NCI-H1694 (cell line): ENCODE measurements around the gene CLEC14A.

Experiments used
- DNase-seq: peaks from one replicate; lab custom pipeline; 2025; lab: John Stamatoyannopoulos, UW

The CLEC14A gene

DNA sequence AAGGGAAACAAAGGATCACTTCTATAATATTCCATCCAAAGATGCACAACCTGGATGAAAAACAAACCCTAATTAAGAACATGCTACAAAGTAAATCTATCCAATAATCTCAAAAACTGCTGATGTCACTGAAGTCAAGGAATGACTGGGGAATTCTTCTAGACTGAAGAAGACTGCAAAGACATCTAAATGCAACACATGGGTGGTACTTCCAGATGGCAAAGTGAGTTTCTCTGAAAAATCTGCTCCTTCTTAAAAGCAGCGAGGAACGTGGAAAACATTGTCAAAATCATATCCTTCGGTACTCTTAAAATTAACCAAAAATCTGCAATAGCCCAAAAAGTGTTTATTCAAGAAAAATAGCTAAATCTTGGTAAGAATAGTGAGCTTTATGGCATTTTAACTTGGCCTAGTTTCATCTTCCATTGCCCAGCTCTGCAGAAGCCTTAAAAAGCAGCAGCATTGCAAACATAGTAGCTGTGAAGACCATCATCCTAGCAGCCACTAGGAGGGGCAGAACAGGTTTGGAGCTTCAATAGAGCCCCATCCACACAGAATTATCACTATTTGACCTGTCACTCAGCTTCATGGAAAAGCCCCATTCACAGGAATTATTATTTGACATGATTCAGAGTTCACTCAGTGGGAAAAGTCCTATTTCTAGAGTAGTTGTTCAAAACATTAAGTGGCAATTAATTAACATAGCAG lies 7.4 kb downstream of the CLEC14A start:
- DNase-seq, result no peak

DNA sequence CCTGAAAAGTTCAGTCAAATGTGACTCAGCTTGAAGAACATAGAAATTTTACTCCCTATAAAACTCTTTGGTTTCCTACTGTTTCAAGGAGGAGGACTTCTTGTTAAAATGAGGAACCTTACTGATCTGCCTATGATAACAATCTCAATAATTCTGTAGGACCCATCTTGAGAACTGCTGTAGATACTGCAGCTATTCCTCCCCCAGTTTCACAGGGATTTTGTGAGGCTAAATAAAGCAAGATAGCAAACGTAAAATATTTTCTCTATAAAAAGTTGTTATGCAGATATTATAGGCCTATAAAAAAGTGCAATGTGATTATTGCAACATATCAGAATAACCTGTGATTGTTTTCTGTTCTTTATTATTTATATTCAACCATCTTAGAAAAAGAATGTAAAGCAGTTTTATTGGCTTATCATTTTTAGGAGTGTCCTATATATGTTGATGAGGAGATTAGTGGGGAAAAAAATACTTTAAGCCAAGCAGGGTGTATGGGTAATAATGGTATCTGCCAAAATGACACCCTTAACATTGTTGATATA lies 12.1 kb downstream of the CLEC14A start:
- no peak for DNase-seq

DNA sequence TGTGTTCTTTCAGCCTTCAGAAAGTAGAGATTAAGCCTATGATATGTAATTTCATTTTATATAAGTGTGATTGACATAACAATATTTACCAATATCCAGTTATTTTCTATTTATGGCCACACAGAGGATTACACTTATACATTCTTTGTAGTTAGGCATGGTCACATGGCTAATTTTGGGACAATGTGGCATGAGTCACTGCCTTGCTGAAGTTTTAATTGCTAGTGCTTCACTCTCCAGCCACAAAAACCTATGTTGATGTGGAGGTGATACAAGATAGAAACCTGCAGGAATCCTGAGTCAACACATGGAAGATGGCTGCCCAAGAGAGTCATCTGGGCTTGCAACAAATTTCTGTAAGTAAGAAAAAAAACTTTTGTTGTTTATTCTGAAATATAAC lies 17.0 kb downstream of the CLEC14A start:
- no peak for DNase-seq

DNA sequence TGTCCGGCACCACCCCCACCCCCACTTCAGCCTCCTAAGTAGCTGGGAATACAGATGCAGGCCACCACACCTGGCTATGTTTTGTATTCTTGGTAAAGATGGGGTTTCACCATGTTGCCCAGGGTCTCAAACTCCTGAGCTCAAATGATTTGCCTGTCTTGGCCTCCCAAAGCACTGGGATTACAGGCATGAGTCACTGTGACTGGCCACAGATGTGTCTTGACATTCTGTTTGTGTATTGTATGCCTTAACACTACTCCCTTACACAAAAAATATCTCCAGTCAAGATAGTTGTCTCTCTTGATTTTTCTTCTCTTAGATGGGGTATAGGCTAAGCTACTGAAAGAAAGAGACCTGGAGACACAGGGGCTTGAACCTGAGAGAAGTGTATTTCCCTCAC lies 17.6 kb downstream of the CLEC14A start:
- no peak for DNase-seq

DNA sequence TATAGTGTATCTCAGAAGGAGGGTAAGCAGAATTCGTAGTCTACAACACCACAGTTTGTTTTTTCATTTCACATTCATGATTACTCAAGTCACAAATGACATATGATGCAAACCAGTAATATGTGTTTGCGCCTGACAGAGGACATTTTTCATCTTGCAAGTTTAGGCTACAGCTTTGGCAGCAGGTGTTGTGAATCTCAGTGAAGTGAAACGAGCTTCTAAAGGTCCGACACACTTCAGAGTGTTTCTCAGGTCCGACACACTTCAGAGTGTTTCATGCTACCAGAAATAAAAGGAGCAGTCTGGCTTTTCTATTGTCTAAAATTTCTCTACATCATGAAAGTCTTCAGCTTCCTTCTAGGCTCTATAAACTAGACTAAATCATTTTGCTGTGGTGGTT lies 22.7 kb downstream of the CLEC14A start:
- DNase-seq, result no peak

DNA sequence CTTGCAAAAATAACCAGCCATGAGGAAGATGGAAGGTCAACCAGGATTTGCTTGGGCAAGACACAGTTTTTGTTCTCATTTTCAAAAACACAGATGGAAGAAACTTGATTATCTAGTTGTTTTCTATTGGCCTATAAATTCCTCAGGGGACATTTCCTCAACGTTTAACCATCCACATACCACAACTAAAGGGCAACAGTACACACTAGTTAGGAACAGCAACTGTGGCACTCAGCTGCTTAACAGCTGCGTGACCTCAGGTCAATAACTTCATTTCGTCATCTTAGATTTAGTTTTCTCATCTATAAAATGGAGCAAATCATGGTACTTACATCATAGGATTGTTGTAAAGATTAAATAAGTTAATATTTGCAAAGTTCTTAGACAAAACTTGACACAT lies 29.5 kb downstream of the CLEC14A start:
- no peak for DNase-seq

DNA sequence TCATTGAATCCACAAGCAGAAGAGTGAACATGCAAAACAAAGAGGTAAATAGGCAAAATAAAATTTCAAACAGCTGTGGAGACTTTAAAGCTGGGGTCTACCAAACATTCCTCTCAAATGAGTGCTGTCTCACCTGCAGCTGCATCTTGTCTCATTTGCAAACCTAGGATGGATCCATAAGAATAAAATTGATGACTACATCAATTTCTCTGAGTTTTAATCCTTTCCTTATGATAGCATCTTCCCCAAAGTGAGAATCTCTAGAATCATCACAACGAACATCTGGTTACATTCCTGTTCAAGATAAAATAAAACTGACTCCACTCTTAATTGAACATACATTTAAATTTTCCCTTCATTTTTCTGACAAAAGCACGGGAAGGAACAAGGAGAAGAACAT lies 29.9 kb downstream of the CLEC14A start:
- DNase-seq, result no peak

DNA sequence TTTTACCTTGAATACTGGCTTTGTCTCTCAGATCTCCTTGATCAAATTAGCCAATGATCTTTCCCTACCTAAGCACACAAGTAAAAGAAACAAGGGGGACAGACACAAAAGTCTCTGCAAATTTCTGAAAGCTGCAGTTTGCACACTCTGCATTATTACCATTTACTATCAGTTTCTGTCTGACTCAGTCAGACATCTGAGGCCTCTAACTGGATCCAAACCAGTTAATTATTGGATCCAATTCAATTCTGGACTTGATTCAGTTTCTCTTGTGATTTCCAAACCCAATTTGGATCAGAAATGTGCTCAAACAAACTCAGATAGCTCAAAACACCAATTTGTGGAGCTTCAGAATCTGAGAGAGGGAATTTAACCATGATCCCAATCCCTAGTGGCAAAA lies 31.6 kb downstream of the CLEC14A start:
- no peak for DNase-seq

DNA sequence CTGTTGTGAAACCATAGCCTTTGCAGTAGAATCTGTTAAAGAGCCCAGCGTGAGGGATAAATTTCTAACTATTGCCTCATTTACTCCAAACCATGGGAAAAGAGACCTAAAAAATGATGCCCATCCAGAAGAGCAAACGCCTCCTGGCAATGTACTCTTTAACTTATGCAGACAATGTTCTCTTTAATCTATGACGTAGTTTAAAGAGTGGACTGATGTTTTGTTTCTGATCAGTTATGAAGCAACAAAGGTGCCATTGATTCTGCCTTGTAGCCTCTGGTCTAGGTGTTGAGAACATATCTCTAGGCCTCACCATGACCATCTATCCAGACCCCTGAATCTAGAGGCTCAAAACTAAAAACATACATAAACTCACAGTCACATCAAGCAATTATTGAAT lies 34.8 kb downstream of the CLEC14A start:
- DNase-seq, result no peak

DNA sequence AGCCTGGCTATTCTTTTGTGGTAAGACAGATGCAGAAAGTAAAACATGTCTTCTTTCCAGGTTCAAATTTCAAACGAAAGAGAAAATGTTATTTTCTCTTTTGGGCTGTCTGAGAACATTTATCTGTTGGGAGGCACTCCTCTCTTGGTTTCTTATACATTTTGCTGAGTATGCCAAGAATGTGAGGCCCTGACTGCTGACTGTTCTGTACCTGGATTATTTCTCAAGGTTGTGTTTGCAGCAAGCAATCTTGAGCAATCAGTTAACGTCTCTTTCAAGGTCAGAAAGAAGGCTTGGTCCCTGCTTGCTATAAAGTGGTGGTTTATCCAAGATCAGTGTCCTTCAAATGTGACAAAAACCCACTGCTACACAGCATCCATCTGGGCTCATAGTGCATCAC lies 38.3 kb downstream of the CLEC14A start:
- DNase-seq, result no peak

DNA sequence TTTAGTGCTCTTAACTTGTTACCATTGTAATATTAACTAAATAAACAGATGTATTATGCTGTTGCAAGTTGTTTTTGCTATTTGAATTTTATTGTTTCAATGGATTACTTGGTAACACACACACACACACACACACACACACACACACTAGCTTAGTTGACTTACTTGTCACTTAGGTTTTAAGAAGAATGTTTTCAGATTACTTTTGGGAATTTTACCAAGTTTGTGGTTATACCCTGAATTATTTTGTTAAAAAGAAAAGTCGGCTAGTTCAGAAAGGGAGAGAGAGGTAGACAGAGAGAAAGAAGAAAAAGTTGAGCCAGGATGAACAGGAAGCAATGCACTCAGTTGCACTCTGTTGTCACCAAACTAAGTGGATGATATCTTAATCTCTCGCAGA lies 42.9 kb downstream of the CLEC14A start:
- no peak for DNase-seq

DNA sequence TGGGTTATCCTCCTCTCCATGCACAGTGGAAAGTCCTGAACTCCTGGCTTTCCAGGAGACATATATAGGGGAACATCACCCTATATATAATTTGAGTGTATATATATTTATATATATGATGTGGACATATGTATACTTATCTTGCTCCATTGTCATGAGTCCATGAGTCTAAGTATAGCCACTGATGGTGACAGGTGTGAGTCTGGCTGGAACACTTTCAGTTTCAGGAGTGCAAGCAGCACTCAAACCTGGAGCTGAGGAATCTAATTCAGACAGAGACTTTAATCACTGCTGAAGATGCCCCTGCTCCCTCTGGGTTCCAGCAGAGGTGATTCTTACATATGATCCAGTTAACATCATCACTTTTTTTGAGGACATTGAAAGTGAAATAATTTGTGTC lies 43.8 kb downstream of the CLEC14A start:
- DNase-seq, result no peak

DNA sequence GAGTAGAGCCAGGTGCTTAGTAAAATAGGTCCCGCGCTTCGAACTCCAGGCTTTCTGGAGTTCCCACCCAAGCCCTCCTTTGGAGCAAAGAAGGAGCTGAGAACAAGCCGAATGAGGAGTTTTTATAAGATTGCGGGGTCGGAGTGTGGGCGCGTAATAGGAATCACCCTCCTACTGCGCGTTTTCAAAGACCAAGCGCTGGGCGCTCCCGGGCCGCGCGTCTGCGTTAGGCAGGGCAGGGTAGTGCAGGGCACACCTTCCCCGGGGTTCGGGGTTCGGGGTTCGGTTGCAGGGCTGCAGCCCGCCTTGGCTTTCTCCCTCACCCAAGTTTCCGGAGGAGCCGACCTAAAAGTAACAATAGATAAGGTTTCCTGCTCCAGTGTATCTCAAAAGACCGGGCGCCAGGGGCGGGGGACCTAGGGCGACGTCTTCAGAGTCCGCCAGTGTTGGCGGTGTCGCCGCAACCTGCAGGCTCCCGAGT lies 44.6 kb downstream of the CLEC14A start:
- DNase-seq, result no peak

DNA sequence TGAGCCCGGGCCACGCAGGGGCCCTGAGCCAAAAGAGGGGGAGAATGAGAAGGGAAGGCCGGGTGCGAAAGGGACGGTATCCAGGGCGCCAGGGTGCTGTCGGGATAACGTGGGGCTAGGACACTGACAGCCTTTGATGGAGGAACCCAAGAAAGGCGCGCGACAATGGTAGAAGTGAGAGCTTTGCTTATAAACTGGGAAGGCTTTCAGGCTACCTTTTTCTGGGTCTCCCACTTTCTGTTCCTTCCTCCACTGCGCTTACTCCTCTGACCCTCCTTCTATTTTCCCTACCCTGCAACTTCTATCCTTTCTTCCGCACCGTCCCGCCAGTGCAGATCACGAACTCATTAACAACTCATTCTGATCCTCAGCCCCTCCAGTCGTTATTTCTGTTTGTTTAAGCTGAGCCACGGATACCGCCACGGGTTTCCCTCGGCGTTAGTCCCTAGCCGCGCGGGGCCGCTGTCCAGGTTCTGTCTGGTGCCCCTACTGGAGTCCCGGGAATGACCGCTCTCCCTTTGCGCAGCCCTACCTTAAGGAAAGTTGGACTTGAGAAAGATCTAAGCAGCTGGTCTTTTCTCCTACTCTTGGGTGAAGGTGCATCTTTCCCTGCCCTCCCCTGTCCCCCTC lies 45.2 kb downstream of the CLEC14A start:
- DNase-seq, result no peak

DNA sequence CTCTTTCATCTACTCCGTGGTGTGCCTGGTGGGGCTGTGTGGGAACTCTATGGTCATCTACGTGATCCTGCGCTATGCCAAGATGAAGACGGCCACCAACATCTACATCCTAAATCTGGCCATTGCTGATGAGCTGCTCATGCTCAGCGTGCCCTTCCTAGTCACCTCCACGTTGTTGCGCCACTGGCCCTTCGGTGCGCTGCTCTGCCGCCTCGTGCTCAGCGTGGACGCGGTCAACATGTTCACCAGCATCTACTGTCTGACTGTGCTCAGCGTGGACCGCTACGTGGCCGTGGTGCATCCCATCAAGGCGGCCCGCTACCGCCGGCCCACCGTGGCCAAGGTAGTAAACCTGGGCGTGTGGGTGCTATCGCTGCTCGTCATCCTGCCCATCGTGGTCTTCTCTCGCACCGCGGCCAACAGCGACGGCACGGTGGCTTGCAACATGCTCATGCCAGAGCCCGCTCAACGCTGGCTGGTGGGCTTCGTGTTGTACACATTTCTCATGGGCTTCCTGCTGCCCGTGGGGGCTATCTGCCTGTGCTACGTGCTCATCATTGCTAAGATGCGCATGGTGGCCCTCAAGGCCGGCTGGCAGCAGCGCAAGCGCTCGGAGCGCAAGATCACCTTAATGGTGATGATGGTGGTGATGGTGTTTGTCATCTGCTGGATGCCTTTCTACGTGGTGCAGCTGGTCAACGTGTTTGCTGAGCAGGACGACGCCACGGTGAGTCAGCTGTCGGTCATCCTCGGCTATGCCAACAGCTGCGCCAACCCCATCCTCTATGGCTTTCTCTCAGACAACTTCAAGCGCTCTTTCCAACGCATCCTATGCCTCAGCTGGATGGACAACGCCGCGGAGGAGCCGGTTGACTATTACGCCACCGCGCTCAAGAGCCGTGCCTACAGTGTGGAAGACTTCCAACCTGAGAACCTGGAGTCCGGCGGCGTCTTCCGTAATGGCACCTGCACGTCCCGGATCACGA lies 46.0 kb downstream of the CLEC14A start:
- DNase-seq, result no peak

DNA sequence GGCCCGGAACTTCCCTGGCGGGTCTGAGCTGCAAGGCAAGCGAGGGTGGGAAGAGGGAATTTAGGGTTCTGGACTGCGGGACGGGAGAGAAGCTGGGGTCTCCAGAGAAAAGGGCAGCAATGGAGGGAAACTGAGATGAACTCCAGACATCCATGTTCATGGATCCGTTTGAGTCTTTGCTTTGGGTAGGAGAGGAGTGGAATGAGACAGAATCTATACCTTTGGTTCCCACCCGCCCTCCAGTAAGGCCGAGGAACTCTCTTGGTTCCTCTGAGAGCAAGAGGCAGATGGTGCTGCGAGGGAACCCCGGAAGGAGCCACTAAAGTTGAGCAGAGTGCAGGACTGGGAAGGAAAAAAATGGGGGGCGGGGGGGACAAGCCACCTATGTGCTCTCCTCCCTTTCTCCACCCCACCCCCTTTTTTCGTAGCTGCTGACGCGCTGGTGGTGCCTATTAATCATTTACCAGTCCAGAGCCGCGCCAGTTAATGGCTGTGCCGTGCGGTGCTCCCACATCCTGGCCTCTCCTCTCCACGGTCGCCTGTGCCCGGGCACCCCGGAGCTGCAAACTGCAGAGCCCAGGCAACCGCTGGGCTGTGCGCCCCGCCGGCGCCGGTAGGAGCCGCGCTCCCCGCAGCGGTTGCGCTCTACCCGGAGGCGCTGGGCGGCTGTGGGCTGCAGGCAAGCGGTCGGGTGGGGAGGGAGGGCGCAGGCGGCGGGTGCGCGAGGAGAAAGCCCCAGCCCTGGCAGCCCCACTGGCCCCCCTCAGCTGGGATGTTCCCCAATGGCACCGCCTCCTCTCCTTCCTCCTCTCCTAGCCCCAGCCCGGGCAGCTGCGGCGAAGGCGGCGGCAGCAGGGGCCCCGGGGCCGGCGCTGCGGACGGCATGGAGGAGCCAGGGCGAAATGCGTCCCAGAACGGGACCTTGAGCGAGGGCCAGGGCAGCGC lies 47.0 kb downstream of the CLEC14A start:
- DNase-seq, result no peak

DNA sequence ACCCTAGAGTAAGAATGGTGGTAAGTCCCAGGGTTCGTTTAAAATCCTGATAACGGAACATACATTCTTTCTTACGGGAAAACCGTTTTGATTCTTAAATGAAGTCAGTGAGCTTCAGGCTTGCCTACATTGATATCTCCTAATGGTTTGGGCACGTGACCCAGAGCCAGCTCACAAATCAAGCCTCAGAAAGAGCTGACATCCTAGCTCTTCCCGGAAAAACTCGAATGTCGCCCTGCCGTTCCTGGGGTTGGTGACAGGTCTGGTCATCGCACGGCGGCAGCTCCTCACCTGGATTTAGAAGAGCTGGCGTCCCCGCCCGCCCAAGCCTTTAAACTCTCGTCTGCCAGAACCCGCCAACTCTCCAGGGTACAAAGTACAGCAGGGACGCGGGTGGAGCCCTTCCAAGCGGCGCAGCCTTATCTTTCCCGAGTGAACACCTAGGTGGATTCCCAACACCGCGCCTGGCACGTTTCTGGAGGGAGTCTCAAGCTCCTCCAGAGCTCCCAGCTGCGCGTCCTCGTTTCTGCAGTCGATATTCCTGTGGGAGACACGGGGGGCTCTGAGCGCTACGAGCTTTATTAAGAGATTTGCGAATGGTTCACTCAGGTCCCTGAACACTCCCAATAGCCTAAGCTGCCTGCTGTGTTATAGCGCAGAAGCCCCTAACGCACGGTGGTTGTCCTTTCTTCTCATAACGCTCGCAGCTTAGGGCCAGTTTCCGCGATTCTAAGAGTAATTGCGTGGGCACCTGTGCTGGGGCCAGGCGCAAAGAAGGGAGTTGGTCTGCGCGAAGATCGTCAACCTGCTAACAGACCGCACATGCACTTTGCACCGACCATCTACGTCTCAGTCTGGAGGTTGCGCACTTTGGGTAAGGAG lies 47.9 kb downstream of the CLEC14A start, which contains the start of gene SSTR1:
SSTR1 (plus strand) TSS at position 169 of the 882 bp plus-strand sequence. CDS start 1,486 bp downstream, outside the sequence.
- no peak for DNase-seq

DNA sequence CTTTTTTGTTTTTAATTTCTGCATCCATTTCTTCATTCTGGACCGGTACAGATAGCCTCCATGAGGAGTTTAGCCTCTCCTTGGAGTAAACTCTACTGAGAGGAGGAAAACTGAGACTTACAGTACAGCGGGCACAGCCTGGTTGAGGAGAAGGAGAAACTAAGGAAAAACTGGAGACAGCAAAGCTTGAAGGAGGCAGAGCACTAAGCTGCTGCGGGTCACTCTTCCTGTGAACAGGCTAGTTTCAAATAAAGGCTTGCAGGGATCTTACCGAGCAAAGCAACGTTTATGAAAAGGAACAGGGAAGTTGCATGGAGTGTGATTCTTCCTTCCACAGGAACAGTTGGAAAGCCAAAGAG lies 48.5 kb downstream of the CLEC14A start:
- no peak for DNase-seq

DNA sequence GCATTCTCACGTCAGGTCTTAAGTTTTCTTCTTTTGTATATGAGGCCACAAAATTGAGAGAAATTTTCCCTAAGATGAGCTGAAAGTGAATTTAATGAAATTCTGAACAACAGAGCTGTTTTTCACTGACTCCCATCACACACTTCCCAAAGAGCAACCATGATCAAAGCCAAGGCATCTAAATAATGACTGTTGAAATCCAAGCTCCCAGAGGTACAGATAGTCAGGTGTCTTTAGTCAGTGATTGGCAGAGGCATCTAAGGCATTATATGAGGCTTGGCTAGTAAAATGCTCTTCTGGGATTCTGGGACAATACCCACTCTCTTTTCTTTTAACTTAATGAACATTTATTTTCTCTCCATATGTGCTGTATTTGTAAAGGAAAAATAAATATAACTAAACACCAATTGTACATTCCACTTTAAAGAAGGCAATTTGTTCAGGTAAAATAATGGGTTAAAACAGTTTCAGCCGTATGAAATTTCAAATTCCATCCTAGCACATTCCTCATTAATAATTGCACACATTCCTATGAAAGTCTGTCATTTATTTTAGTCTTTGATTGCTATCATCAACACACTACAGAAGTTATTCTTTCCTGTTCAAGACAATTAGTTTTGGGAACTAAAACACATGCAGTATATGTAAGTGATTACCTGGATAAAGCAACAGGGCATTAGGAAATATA lies 49.1 kb downstream of the CLEC14A start:
- no peak for DNase-seq
